Subcutaneous adipose tissue (tissue), 4 donors: Measurements from ENCODE around the gene PLTP. TPM values are rescaled to one million over a fixed set of nuclear protein-coding genes. Genes with fewer than 3 reads are reported as not detected.

ENCODE experiments used
- total RNA-seq, 4 donors: library from RNA; depleted of rRNA; stranded (reverse); fragments of >200 nt; gene quantifications; one replicate each; pipeline ENCODE4 v1.1.0, GENCODE V29; 2016
- TF ChIP-seq, protein P1 (sequence below): fragments of 450-650 bp; IDR thresholded peaks from one replicate; pipeline ENCODE4 v1.5.1; 2016; ENCODE audit warnings: low read depth, mild to moderate bottlenecking, control low read depth, antibody characterized with exemption, moderate library complexity

PLTP gene
- total RNA-seq, 4 donors from 2014 or later: 135 to 475 (median 261) TPM

DNA sequence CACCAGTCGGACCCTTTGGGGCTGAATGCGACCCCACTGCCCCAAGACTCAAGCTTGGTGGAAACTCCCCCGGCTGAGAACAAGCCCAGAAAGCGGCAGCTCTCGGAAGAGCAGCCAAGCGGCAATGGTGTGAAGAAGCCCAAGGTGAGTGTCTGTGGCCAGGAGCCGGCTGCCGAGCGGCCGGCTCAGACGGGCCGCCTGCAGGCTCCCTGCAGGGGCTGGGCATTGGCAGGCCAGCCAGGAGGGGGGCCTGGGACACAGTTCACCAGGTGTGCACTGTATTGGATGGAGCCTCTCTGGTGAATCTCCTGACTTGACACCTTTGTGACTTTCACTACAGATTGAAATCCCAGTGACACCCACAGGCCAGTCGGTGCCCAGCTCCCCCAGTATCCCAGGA lies 28.5 kb upstream of the PLTP start:
- TF ChIP-seq, protein P1, sequence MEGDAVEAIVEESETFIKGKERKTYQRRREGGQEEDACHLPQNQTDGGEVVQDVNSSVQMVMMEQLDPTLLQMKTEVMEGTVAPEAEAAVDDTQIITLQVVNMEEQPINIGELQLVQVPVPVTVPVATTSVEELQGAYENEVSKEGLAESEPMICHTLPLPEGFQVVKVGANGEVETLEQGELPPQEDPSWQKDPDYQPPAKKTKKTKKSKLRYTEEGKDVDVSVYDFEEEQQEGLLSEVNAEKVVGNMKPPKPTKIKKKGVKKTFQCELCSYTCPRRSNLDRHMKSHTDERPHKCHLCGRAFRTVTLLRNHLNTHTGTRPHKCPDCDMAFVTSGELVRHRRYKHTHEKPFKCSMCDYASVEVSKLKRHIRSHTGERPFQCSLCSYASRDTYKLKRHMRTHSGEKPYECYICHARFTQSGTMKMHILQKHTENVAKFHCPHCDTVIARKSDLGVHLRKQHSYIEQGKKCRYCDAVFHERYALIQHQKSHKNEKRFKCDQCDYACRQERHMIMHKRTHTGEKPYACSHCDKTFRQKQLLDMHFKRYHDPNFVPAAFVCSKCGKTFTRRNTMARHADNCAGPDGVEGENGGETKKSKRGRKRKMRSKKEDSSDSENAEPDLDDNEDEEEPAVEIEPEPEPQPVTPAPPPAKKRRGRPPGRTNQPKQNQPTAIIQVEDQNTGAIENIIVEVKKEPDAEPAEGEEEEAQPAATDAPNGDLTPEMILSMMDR: no peak

DNA sequence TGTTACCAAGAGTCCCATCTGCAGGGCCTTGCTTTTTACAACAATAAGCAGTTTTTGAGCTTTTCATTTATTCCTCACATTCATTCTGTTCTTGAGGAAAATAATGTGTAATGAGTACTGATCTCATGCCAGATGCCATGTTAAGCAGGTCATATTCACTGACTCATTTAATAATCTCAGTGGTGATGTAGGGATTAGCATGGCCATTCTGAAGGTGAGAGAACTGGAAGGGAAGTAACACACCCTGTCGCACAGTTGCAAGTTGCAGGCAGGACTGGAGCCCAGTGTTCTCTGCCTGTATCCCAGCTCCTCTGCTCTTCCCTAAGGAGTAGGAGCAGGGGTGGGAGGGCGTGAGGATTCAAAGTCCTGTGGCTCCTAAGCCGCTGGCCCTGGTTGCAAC lies 28.1 kb upstream of the PLTP start:
- TF ChIP-seq, protein P1: no peak

DNA sequence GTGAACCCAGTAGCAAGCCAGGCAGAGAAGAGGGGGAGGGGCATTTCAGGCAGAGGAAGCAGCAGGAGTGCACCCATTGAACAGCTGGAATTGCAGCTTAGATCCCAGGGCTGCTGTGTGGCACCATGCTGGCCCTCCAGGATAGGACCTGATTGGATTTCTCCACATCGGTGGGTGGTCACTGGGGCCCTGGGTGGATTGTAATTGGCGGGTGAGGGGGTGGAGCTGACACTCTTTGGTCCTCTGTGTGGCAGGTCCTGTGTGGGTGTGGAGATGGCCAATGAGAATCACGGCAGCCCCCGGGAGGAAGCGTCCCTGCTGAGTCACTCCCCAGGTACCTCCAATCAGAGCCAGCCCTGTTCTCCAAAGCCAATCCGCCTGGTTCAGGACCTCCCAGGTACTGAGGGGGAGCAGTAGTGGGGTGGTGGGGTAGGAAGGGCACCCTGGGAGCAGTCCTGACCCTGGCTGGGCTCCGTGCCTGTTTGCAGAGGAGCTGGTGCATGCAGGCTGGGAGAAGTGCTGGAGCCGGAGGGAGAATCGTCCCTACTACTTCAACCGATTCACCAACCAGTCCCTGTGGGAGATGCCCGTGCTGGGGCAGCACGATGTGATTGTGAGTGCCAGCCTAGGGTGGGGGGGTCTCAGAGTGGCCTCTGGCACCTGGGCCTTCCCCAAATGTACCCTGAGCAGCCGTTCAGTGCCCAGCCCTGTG lies 26.9 kb upstream of the PLTP start:
- TF ChIP-seq, protein P1: no peak

DNA sequence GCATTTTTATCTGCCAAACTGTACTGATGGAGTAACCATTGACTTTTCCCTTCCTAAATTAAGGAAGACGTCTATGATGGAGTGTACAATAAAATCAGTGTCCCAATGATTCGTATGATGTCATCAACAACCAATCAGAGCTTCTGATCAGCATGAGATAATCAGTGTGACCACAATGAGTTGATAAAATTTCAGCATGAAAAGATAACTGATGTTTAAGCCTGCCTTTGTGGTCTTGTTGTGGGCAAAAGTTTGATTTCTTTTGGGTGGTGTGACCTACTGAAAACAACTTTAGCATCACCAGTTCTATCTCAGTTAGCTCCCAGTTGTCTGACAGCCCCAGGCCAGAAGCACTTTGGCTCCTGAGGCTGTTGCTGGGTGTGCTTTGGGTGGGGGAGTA lies 25.8 kb upstream of the PLTP start:
- TF ChIP-seq, protein P1: no peak

DNA sequence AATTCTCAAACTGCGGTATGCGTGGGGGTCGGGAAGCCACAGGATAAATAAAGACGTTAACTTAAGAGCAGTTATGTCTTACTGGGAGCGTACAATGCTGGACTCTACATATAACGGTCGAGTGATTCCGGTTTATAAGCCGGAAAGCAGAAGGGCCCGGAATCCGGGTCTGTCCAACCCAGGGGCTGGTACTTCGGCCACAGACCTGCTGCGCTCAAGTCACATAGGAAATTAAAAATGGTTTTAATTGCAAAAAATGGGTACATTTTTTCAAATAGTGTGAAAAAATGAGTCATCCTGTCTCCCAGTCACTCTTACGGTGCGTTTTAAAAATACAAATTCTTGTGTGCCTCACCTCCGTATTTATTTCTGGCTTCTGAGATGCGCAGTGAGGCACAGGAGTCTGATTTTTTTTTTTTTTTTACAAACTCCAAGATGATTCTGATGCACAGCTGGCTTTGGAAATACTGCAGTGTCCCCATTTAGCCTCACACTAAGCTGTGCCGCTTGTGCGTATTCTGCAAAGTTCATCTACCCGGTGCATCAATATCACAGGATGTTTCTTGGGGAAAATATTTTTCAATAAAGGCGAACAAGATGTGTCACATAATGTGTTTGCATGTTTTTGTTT lies 23.6 kb upstream of the PLTP start:
- TF ChIP-seq, protein P1: no peak

DNA sequence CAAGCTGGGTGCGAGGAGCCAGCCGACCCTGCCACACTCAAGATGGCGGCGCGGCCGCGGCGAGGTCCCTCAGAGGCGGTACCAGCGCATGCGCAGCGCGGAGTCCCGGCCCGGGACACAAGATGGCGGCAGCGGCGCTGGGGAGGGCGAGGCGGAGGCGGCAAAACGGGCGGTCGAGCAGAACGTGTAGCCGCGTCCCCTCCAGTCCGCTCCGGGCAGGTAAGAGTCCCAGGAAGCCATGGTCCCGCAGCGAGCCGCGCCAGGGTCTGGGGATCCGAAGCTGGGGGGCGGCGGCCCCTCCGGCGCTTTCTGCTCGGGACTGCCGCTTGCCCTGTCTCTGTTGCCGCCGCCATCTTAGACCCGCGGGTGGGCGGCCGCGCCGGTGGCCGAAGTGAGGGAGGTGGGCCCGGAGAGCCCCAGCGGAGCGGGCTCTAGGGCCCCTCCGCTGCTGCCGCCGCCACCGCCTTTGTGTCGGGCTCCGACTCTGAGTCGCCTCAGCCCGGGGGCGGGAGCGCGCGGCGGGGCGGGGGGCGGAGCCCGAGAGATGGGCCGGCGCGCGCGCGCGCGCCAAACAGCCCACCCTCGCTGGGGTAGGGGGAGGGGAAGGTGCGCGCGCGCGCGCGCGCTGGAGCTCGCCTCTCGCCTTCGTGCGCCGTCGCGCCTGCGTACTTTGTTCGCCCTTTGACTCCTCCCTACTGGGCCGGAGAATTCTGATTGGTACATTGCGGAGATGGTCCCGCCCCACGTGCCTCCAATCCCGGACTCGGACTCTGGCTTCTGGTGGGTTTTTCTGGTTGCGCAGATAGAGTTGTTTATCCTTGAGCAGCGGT lies 22.8 kb upstream of the PLTP start, which contains the start of gene PCIF1:
PCIF1 (plus strand) TSS at position 98 of the 830 bp plus-strand sequence. CDS start 4,317 bp downstream, outside the sequence.
- TF ChIP-seq, protein P1: no peak
